H9 (cell line): ENCODE measurements around the gene PHACTR1. TPM values are rescaled to one million over a fixed set of nuclear protein-coding genes. Genes with fewer than 3 reads are reported as not detected.

Experiments used
- DNase-seq: peaks from one replicate; pipeline ENCODE4 v3.0.0-alpha.2; 2017
- H2AFZ ChIP-seq: one replicate; pipeline ENCODE4 v1.6.1; 2013; ENCODE audit warnings: mild to moderate bottlenecking, low read length, control low read depth, moderate library complexity
- H2AK5ac ChIP-seq: 2 replicates; pipeline ENCODE4 v1.6.1; 2013; ENCODE audit warnings: low read length, control low read depth, mixed read lengths; ENCODE audit not compliant: insufficient read length
- H2BK120ac ChIP-seq: one replicate; pipeline ENCODE4 v1.6.1; 2013; ENCODE audit warnings: low read depth, mild to moderate bottlenecking, low read length, control low read depth, inconsistent platforms; ENCODE audit not compliant: poor library complexity, severe bottlenecking
- H2BK12ac ChIP-seq: 2 replicates; pipeline ENCODE4 v1.6.1; 2013; ENCODE audit warnings: low read length, control low read depth, mixed read lengths, low read depth; ENCODE audit not compliant: insufficient read length
- H2BK15ac ChIP-seq: 2 replicates; pipeline ENCODE4 v1.6.1; 2013; ENCODE audit warnings: low read depth, low read length, control low read depth
- H2BK20ac ChIP-seq: one replicate; pipeline ENCODE4 v1.6.1; 2013; ENCODE audit warnings: low read depth, mild to moderate bottlenecking, low read length, control low read depth, inconsistent platforms; ENCODE audit not compliant: poor library complexity, severe bottlenecking
- H2BK5ac ChIP-seq: 2 replicates; pipeline ENCODE4 v1.6.1; 2013; ENCODE audit warnings: low read length, control low read depth, mixed read lengths; ENCODE audit not compliant: insufficient read length
- H3K14ac ChIP-seq: 2 replicates; pipeline ENCODE4 v1.6.1; 2013; ENCODE audit warnings: low read length, control low read depth; ENCODE audit not compliant: insufficient read depth
- H3K18ac ChIP-seq: 2 replicates; pipeline ENCODE4 v1.6.1; 2013; ENCODE audit warnings: low read depth, mild to moderate bottlenecking, mixed read lengths, low read length, control low read depth; ENCODE audit not compliant: insufficient read length
- H3K23ac ChIP-seq: 2 replicates; pipeline ENCODE4 v1.6.1; 2013; ENCODE audit warnings: low read length, control low read depth, mixed read lengths, low read depth; ENCODE audit not compliant: insufficient read length
- H3K23me2 ChIP-seq: 2 replicates; pipeline ENCODE4 v1.6.1; 2013; ENCODE audit warnings: low read depth, mild to moderate bottlenecking, mixed read lengths, low read length, control low read depth; ENCODE audit not compliant: insufficient read length, poor library complexity, severe bottlenecking
- H3K27ac ChIP-seq: 2 replicates; pipeline ENCODE4 v1.5.1; 2013; ENCODE audit warnings: low read length, control low read depth, mixed read lengths, low read depth; ENCODE audit not compliant: insufficient read length
- H3K27me3 ChIP-seq: 2 replicates; pipeline ENCODE4 v1.6.1; 2013; ENCODE audit warnings: low read length, control low read depth, inconsistent platforms; ENCODE audit not compliant: insufficient read depth
- H3K4ac ChIP-seq: 2 replicates; pipeline ENCODE4 v1.6.1; 2013; ENCODE audit warnings: low read depth, mild to moderate bottlenecking, control low read depth, inconsistent platforms, low read length, moderate library complexity
- H3K4me1 ChIP-seq: 2 replicates; pipeline ENCODE4 v1.6.1; 2013; ENCODE audit warnings: low read length, control low read depth, inconsistent platforms; ENCODE audit not compliant: insufficient read depth
- H3K4me2 ChIP-seq: 2 replicates; pipeline ENCODE4 v1.6.1; 2013; ENCODE audit warnings: low read length, control low read depth, mixed read lengths; ENCODE audit not compliant: insufficient read length, insufficient read depth
- H3K56ac ChIP-seq: 2 replicates; pipeline ENCODE4 v1.6.1; 2013; ENCODE audit warnings: low read depth, mild to moderate bottlenecking, mixed read lengths, low read length, control low read depth; ENCODE audit not compliant: insufficient read length
- H3K79me1 ChIP-seq: 2 replicates; pipeline ENCODE4 v1.6.1; 2013; ENCODE audit warnings: low read depth, mild to moderate bottlenecking, moderate library complexity, low read length, control low read depth, inconsistent platforms; ENCODE audit not compliant: insufficient read depth, poor library complexity, severe bottlenecking
- H3K79me2 ChIP-seq: 2 replicates; pipeline ENCODE4 v1.6.1; 2013; ENCODE audit warnings: low read length, control low read depth, inconsistent platforms; ENCODE audit not compliant: insufficient read depth
- H3K9ac ChIP-seq: 2 replicates; pipeline ENCODE4 v1.6.1; 2013; ENCODE audit warnings: low read length, control low read depth, mixed read lengths; ENCODE audit not compliant: insufficient read length; ENCODE audit errors: extremely low read depth
- H3K9me3 ChIP-seq: one replicate; pipeline ENCODE4 v1.6.1; 2013; ENCODE audit warnings: low read depth, low read length, inconsistent platforms; ENCODE audit not compliant: control insufficient read depth
- H3T11ph ChIP-seq: one replicate; pipeline ENCODE4 v1.6.1; 2013; ENCODE audit warnings: mild to moderate bottlenecking, low read length, control low read depth, inconsistent platforms
- H4K20me1 ChIP-seq: one replicate; pipeline ENCODE4 v1.6.1; 2013; ENCODE audit not compliant: control insufficient read depth, insufficient read length, insufficient read depth
- H4K5ac ChIP-seq: 2 replicates; pipeline ENCODE4 v1.6.1; 2013; ENCODE audit warnings: low read depth, mild to moderate bottlenecking, mixed read lengths, low read length, control low read depth; ENCODE audit not compliant: insufficient read length
- H4K8ac ChIP-seq: replicated peaks from 2 replicates; pipeline ENCODE4 v1.6.1; 2013; ENCODE audit warnings: low read length, control low read depth, mixed read lengths, low read depth; ENCODE audit not compliant: insufficient read length
- H4K91ac ChIP-seq: 2 replicates; pipeline ENCODE4 v1.6.1; 2013; ENCODE audit warnings: low read depth, mild to moderate bottlenecking, moderate library complexity, mixed read lengths, low read length, control low read depth; ENCODE audit not compliant: insufficient read length
- H3K27ac Mint-ChIP-seq, 3 experiments: 2 replicates in 2 of 3; 3 replicates in 1 of 3; pipeline ENCODE4 v1.8.0; 2020 to 2021; ENCODE audit warnings: mixed read lengths in 3 of 3, mild to moderate bottlenecking in 1 of 3, moderate library complexity in 1 of 3
- H3K27me3 Mint-ChIP-seq: 2 replicates; pipeline ENCODE4 v1.8.0; 2021; ENCODE audit warnings: low read depth, mild to moderate bottlenecking, moderate library complexity, mixed read lengths
- H3K36me3 Mint-ChIP-seq, 3 experiments: 2 replicates in 2 of 3; 3 replicates in 1 of 3; pipeline ENCODE4 v1.8.0; 2020 to 2021; ENCODE audit warnings: low read depth in 3 of 3, mixed read lengths in 3 of 3; ENCODE audit not compliant: insufficient read depth in 1 of 3
- H3K4me1 Mint-ChIP-seq, 2 experiments: 2 replicates each; pipeline ENCODE4 v1.8.0; 2020; ENCODE audit warnings: mixed read lengths in 2 of 2
- H3K4me3 Mint-ChIP-seq, 2 experiments: 2 replicates in 1 of 2; 3 replicates in 1 of 2; pipeline ENCODE4 v1.8.0; 2020 to 2021; ENCODE audit warnings: mild to moderate bottlenecking in 2 of 2, mixed read lengths in 2 of 2, moderate library complexity in 1 of 2
- H3K9me3 Mint-ChIP-seq, 2 experiments: 2 replicates in 1 of 2; 3 replicates in 1 of 2; pipeline ENCODE4 v1.8.0; 2020; ENCODE audit warnings: mild to moderate bottlenecking in 2 of 2, mixed read lengths in 2 of 2, moderate library complexity in 1 of 2
- CTCF ChIP-seq: fragments of 200-600 bp; sonication (generic); conservative IDR thresholded peaks from 3 replicates; pipeline ENCODE4 v1.8.0; 2021; ENCODE audit warnings: antibody characterized with exemption, mild to moderate bottlenecking
- WGBS: extraction: QIAGEN DNeasy Blood & Tissue Kit; methylation state at CpG from one replicate; pipeline ENCODE4 v1.1.7; 2013; ENCODE audit warnings: missing lambda C conversion rate, low lambda C conversion rate, mixed read lengths; ENCODE audit not compliant: insufficient read length; ENCODE audit errors: extremely low coverage; 5-methylcytosine and 5-hydroxymethylcytosine counted together
- total RNA-seq: library from RNA; stranded (reverse); gene quantifications from 2 replicates; pipeline ENCODE4 v1.2.1, GENCODE V29; 2021

The PHACTR1 gene
- total RNA-seq, 1 experiment from 2014 or later = 15.9 TPM

- Histone ChIP-seq H2BK20ac (no peak overlapping the region), H2BK12ac (no peak overlapping the region), H4K8ac (no peak overlapping the region), H3K56ac (no peak overlapping the region), H2AK5ac (no peak overlapping the region), H3K4me1 (peaks cover 6% of the 10 kb centered on the region; the same call in 1 of the 2 replicates), H3K9me3 (no peaks in the 10 kb centered on the region), H3K79me2 (no peaks in the 10 kb centered on the region), H3K27ac (no peak overlapping the region), H4K5ac (no peak overlapping the region), H3K14ac (no peak overlapping the region), H4K91ac (no peak overlapping the region), H2BK120ac (no peak overlapping the region), H2BK5ac (no peak overlapping the region), H2AFZ (no peak overlapping the region), H2BK15ac (no peak overlapping the region), H3T11ph (no peak overlapping the region), H3K9ac (no peak overlapping the region), H4K20me1 (no peaks in the 10 kb centered on the region), H3K27me3 (no peaks in the 10 kb centered on the region), H3K23ac (no peak overlapping the region), H3K79me1 (no peaks in the 10 kb centered on the region), H3K4ac (no peak overlapping the region), H3K18ac (no peak overlapping the region), H3K4me2 (no peak overlapping the region), H3K23me2 (no peaks in the 10 kb centered on the region)
- Mint-ChIP-seq H3K4me1 (peaks cover 32% of the 10 kb centered on the region in 2 experiments), H3K4me3 (no peak overlapping the region), H3K36me3 (no peaks in the 10 kb centered on the region; a peak in 2 of 7 replicates), H3K27ac (no peak overlapping the region), H3K27me3 (no peaks in the 10 kb centered on the region), H3K9me3 (no peaks in the 10 kb centered on the region)
- no peak for DNase-seq
- TF ChIP-seq CTCF = no peak
- no CpG with 5 or more reads among the region's 1 CpG for WGBS
Observed at GRCh38 chr6:13190376-13190775, 473.8 kb downstream of the PHACTR1 start.
